ENCODE results near the gene ACP1.
A peak's percentile ranks its signal among the peaks of the same experiment; 100 is the strongest.
"Not testable (repeated sequence)": the region's sequence is repeated elsewhere in the genome, so short reads cannot be mapped to it uniquely, and the experiment has no call there.

ACP1 gene

GRCh38 chr2:309148-309953, 44.6 kb downstream of the ACP1 start:
- H3K27ac ChIP-seq (ENCODE audit: insufficient read depth, low read length, poor library complexity, severe bottlenecking) = no peak overlapping the region
- no peaks in the 10 kb centered on the region for H3K27me3 ChIP-seq (replicated peaks; ENCODE audit: control insufficient read depth, insufficient read depth, low read length, poor library complexity, severe bottlenecking)
- no peaks in the 10 kb centered on the region for H3K36me3 ChIP-seq (ENCODE audit: control insufficient read depth, insufficient read depth, low read length)
- H3K9me3 ChIP-seq (ENCODE audit: control insufficient read depth, low read length) = no peaks in the 10 kb centered on the region
- H3K4me1 ChIP-seq (ENCODE audit: control insufficient read depth, insufficient read depth, low read length, poor library complexity, severe bottlenecking) = no peaks in the 10 kb centered on the region
- no peak overlapping the region for H3K4me3 ChIP-seq (ENCODE audit: insufficient read depth, low read depth, low read length, poor library complexity, severe bottlenecking)
- DNase-seq = no peak

DNA sequence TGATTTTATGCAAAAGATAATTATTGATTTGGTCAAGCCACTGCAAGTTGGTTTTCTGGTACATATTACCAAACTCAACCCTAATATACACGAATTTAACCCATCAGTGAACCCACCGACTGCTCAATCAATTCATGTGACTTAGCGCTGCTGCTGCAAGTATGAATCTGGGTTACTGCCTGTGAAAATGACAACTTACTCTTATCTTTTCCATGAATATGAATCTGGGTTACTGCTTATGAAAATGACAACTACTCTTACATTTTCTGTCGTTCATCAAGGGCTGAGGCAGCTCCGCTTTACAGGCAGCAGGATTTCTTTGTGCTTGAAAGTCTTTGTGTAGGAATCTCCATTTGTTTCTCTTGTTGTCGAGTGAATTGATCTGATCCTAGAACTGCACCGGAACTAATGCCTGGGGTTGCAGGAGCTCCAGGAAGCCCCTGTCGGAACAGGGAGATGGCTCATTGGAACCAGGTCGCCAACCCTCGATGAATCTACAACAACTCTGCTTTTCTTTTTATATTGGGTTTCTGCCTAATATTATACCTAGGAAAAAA, 45.3 kb downstream of the ACP1 start:
- Histone ChIP-seq H3K36me3 (ENCODE audit: control insufficient read depth, insufficient read depth, low read length) (no peaks in the 10 kb centered on the region), H3K9me3 (ENCODE audit: control insufficient read depth, low read length) (no peaks in the 10 kb centered on the region), H3K4me1 (ENCODE audit: control insufficient read depth, insufficient read depth, low read length, poor library complexity, severe bottlenecking) (no peaks in the 10 kb centered on the region), H3K27me3 (replicated peaks; ENCODE audit: control insufficient read depth, insufficient read depth, low read length, poor library complexity, severe bottlenecking) (no peaks in the 10 kb centered on the region), H3K27ac (ENCODE audit: insufficient read depth, low read length, poor library complexity, severe bottlenecking) (no peak overlapping the region), H3K4me3 (ENCODE audit: insufficient read depth, low read depth, low read length, poor library complexity, severe bottlenecking) (no peak overlapping the region)
- no peak for DNase-seq

GRCh38 chr2:310994-311393, 46.2 kb downstream of the ACP1 start:
- no peaks in the 10 kb centered on the region for H3K36me3 ChIP-seq (ENCODE audit: control insufficient read depth, insufficient read depth, low read length)
- DNase-seq = no peak
- no peaks in the 10 kb centered on the region for H3K27me3 ChIP-seq (replicated peaks; ENCODE audit: control insufficient read depth, insufficient read depth, low read length, poor library complexity, severe bottlenecking)
- H3K4me3 ChIP-seq (ENCODE audit: insufficient read depth, low read depth, low read length, poor library complexity, severe bottlenecking) = no peak overlapping the region
- no peaks in the 10 kb centered on the region for H3K9me3 ChIP-seq (ENCODE audit: control insufficient read depth, low read length)
- H3K4me1 ChIP-seq (ENCODE audit: control insufficient read depth, insufficient read depth, low read length, poor library complexity, severe bottlenecking) = no peaks in the 10 kb centered on the region
- no peak overlapping the region for H3K27ac ChIP-seq (ENCODE audit: insufficient read depth, low read length, poor library complexity, severe bottlenecking)

DNA sequence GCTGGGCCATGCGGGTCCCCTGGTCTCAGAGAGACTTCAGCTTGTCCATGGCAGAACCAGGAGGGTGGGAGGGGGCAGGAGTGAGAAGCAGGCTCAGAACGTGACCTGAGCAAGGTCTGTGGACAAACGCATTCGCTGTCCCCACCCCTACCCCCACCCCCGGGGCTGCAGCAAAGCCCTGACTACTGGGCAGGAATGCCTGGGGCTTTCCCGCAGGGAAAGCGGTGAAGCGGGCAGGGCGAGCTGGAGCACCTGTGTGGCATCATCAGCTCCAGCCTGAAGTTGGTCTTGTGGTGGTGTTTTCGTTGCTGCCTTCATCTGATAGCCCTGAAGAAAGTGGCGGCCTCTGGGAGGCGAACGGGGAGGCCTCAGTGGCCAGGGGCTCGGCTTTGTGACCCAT, 49.2 kb downstream of the ACP1 start:
- Histone ChIP-seq H3K4me3 (ENCODE audit: insufficient read depth, low read depth, low read length, poor library complexity, severe bottlenecking) (no peak overlapping the region), H3K27ac (ENCODE audit: insufficient read depth, low read length, poor library complexity, severe bottlenecking) (no peak overlapping the region), H3K4me1 (ENCODE audit: control insufficient read depth, insufficient read depth, low read length, poor library complexity, severe bottlenecking) (no peaks in the 10 kb centered on the region), H3K27me3 (replicated peaks; ENCODE audit: control insufficient read depth, insufficient read depth, low read length, poor library complexity, severe bottlenecking) (no peaks in the 10 kb centered on the region), H3K36me3 (ENCODE audit: control insufficient read depth, insufficient read depth, low read length) (no peaks in the 10 kb centered on the region), H3K9me3 (ENCODE audit: control insufficient read depth, low read length) (no peaks in the 10 kb centered on the region)
- DNase-seq = no peak

- Histone ChIP-seq H3K27ac (ENCODE audit: insufficient read depth, low read length, poor library complexity, severe bottlenecking) (no peak overlapping the region), H3K9me3 (ENCODE audit: control insufficient read depth, low read length) (no peaks in the 10 kb centered on the region), H3K27me3 (replicated peaks; ENCODE audit: control insufficient read depth, insufficient read depth, low read length, poor library complexity, severe bottlenecking) (no peaks in the 10 kb centered on the region), H3K36me3 (ENCODE audit: control insufficient read depth, insufficient read depth, low read length) (no peaks in the 10 kb centered on the region), H3K4me3 (ENCODE audit: insufficient read depth, low read depth, low read length, poor library complexity, severe bottlenecking) (no peak overlapping the region), H3K4me1 (ENCODE audit: control insufficient read depth, insufficient read depth, low read length, poor library complexity, severe bottlenecking) (no peaks in the 10 kb centered on the region)
- DNase-seq = no peak
These were observed 50.0 kb downstream of the ACP1 start for GRCh38 chr2:314561-315336.

GRCh38 chr2:315925-316324, 51.2 kb downstream of the ACP1 start:
- H3K27ac ChIP-seq (ENCODE audit: insufficient read depth, low read length, poor library complexity, severe bottlenecking); DNase-seq; H3K9me3 ChIP-seq (ENCODE audit: control insufficient read depth, low read length); H3K4me3 ChIP-seq (ENCODE audit: insufficient read depth, low read depth, low read length, poor library complexity, severe bottlenecking); H3K4me1 ChIP-seq (ENCODE audit: control insufficient read depth, insufficient read depth, low read length, poor library complexity, severe bottlenecking); H3K36me3 ChIP-seq (ENCODE audit: control insufficient read depth, insufficient read depth, low read length); H3K27me3 ChIP-seq (replicated peaks; ENCODE audit: control insufficient read depth, insufficient read depth, low read length, poor library complexity, severe bottlenecking): not testable (repeated sequence)

- DNase-seq = no peak
- no peak overlapping the region for H3K4me3 ChIP-seq (ENCODE audit: insufficient read depth, low read depth, low read length, poor library complexity, severe bottlenecking)
- no peak overlapping the region for H3K27ac ChIP-seq (ENCODE audit: insufficient read depth, low read length, poor library complexity, severe bottlenecking)
These were observed 51.6 kb downstream of the ACP1 start for GRCh38 chr2:316381-316780.

GRCh38 chr2:317501-318424, 53.0 kb downstream of the ACP1 start:
- Histone ChIP-seq H3K36me3 (ENCODE audit: control insufficient read depth, insufficient read depth, low read length) (no peaks in the 10 kb centered on the region), H3K27ac (ENCODE audit: insufficient read depth, low read length, poor library complexity, severe bottlenecking) (no peak overlapping the region), H3K27me3 (replicated peaks; ENCODE audit: control insufficient read depth, insufficient read depth, low read length, poor library complexity, severe bottlenecking) (no peaks in the 10 kb centered on the region), H3K9me3 (ENCODE audit: control insufficient read depth, low read length) (no peaks in the 10 kb centered on the region), H3K4me1 (ENCODE audit: control insufficient read depth, insufficient read depth, low read length, poor library complexity, severe bottlenecking) (no peaks in the 10 kb centered on the region), H3K4me3 (ENCODE audit: insufficient read depth, low read depth, low read length, poor library complexity, severe bottlenecking) (peak overlapping the region; percentile 14)
- DNase-seq = no peak

More at GRCh38 chr2:316381-316780, 51.6 kb downstream of the ACP1 start:
- Histone ChIP-seq H3K4me1 (ENCODE audit: control insufficient read depth, insufficient read depth, low read length, poor library complexity, severe bottlenecking) (no peaks in the 10 kb centered on the region), H3K9me3 (ENCODE audit: control insufficient read depth, low read length) (no peaks in the 10 kb centered on the region), H3K36me3 (ENCODE audit: control insufficient read depth, insufficient read depth, low read length) (no peaks in the 10 kb centered on the region), H3K27me3 (replicated peaks; ENCODE audit: control insufficient read depth, insufficient read depth, low read length, poor library complexity, severe bottlenecking) (no peaks in the 10 kb centered on the region)

DNA sequence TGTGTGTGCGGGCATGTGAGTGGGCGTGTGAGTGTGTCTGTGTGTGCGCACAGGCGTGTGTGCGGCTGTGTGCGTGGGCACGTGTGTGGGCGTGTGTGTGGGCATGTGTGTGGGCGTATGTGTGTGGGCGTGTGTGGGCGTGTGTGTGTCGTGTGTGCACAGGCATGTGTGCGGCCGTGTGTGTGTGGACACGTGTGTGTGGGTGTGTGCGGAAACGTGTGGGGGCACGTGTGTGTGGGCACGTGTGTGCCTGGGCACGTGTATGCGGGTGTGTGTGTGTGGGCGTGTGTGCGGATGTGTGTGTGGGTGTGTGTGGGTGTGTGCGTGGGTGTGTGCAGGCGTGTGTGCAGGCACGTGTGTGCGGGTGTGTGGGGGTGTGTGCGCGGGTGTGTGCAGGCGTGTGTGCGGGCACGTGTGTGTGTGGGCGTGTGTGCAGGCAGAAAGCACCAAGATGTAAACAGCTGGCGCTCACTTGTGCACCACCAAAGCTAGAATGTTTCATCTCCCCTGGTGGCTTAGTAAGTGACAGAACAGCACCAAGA, 54.4 kb downstream of the ACP1 start:
- DNase-seq = no peak
- Histone ChIP-seq H3K9me3 (ENCODE audit: control insufficient read depth, low read length) (no peaks in the 10 kb centered on the region), H3K4me3 (ENCODE audit: insufficient read depth, low read depth, low read length, poor library complexity, severe bottlenecking) (no peak overlapping the region), H3K27me3 (replicated peaks; ENCODE audit: control insufficient read depth, insufficient read depth, low read length, poor library complexity, severe bottlenecking) (no peaks in the 10 kb centered on the region), H3K36me3 (ENCODE audit: control insufficient read depth, insufficient read depth, low read length) (no peaks in the 10 kb centered on the region), H3K4me1 (ENCODE audit: control insufficient read depth, insufficient read depth, low read length, poor library complexity, severe bottlenecking) (no peaks in the 10 kb centered on the region), H3K27ac (ENCODE audit: insufficient read depth, low read length, poor library complexity, severe bottlenecking) (no peak overlapping the region)

Measured in effector memory CD4-positive, alpha-beta T cell (primary cell).